Glutamatergic neuron (in vitro differentiated cells): Measurements from ENCODE around the gene PRXL2B. TPM values are rescaled to one million over a fixed set of nuclear protein-coding genes. Genes with fewer than 3 reads are reported as not detected.
"Not testable (repeated sequence)": the region's sequence is repeated elsewhere in the genome, so short reads cannot be mapped to it uniquely, and the experiment has no call there.

Experiments
- DNase-seq: peaks from one replicate; pipeline ENCODE4 v3.0.0; 2022
- H3K27ac Mint-ChIP-seq: one replicate; pipeline ENCODE4 v1.8.0; 2020; ENCODE audit warnings: mild to moderate bottlenecking, mixed read lengths, inconsistent platforms; ENCODE audit not compliant: unreplicated experiment
- H3K27me3 Mint-ChIP-seq: one replicate; pipeline ENCODE4 v1.8.0; 2020; ENCODE audit warnings: mild to moderate bottlenecking, moderate library complexity, mixed read lengths, inconsistent platforms; ENCODE audit not compliant: unreplicated experiment
- H3K36me3 Mint-ChIP-seq: one replicate; pipeline ENCODE4 v1.8.0; 2020; ENCODE audit warnings: mild to moderate bottlenecking, mixed read lengths, inconsistent platforms; ENCODE audit not compliant: unreplicated experiment
- H3K4me1 Mint-ChIP-seq: one replicate; pipeline ENCODE4 v1.8.0; 2020; ENCODE audit warnings: mild to moderate bottlenecking, low read depth, mixed read lengths, inconsistent platforms; ENCODE audit not compliant: unreplicated experiment
- H3K4me3 Mint-ChIP-seq: one replicate; pipeline ENCODE4 v1.8.0; 2020; ENCODE audit warnings: mild to moderate bottlenecking, mixed read lengths, inconsistent platforms; ENCODE audit not compliant: unreplicated experiment
- H3K9me3 Mint-ChIP-seq: one replicate; pipeline ENCODE4 v1.8.0; 2020; ENCODE audit warnings: mild to moderate bottlenecking, moderate library complexity, mixed read lengths, inconsistent platforms; ENCODE audit not compliant: unreplicated experiment
- CTCF ChIP-seq: fragments of 200-600 bp; sonication (generic); IDR thresholded peaks from one replicate; pipeline ENCODE4 v1.5.0; 2021; ENCODE audit not compliant: partially characterized antibody, unreplicated experiment
- total RNA-seq: library from RNA; stranded (reverse); fragmentation: NEBNext Ultra II Directional; extraction: Animal tissue kit (Norgen Biotek cat#: 25700); gene quantifications from one replicate; pipeline ENCODE4 v1.2.1, GENCODE V29; 2021; ENCODE audit not compliant: unreplicated experiment

PRXL2B gene
- total RNA-seq, 1 donor from 2014 or later = 46.1 TPM

GRCh38 chr1:2552189-2552588 is 34.4 kb upstream of the PRXL2B start:
- no peak overlapping the region for H3K27ac Mint-ChIP-seq
- H3K9me3 Mint-ChIP-seq = no peaks in the 10 kb centered on the region
- H3K4me1 Mint-ChIP-seq = peaks cover 21% of the 10 kb centered on the region
- H3K27me3 Mint-ChIP-seq = peaks cover 6% of the 10 kb centered on the region
- no peak for TF ChIP-seq CTCF
- no peaks in the 10 kb centered on the region for H3K36me3 Mint-ChIP-seq
- H3K4me3 Mint-ChIP-seq = no peak overlapping the region
- no peak for DNase-seq

- H3K9me3 Mint-ChIP-seq, H3K36me3 Mint-ChIP-seq, H3K27ac Mint-ChIP-seq, H3K4me3 Mint-ChIP-seq, H3K27me3 Mint-ChIP-seq, DNase-seq: not testable (repeated sequence)
- peaks cover 21% of the 10 kb centered on the region for H3K4me1 Mint-ChIP-seq
These were observed 33.5 kb upstream of the PRXL2B start for GRCh38 chr1:2553076-2553475.

- H3K27me3 Mint-ChIP-seq = peaks cover 5% of the 10 kb centered on the region
- H3K4me1 Mint-ChIP-seq = peaks cover 20% of the 10 kb centered on the region
- H3K36me3 Mint-ChIP-seq = no peaks in the 10 kb centered on the region
- DNase-seq = no peak
- H3K27ac Mint-ChIP-seq = peak overlapping the region; percentile 57
- TF ChIP-seq CTCF = no peak
- H3K9me3 Mint-ChIP-seq = no peaks in the 10 kb centered on the region
- no peak overlapping the region for H3K4me3 Mint-ChIP-seq
These were observed 32.5 kb upstream of the PRXL2B start for GRCh38 chr1:2553871-2554620.

- H3K4me3 Mint-ChIP-seq = no peak overlapping the region
- no peaks in the 10 kb centered on the region for H3K9me3 Mint-ChIP-seq
- peaks cover 18% of the 10 kb centered on the region for H3K4me1 Mint-ChIP-seq
- no peaks in the 10 kb centered on the region for H3K36me3 Mint-ChIP-seq
- DNase-seq = no peak
- peaks cover 5% of the 10 kb centered on the region for H3K27me3 Mint-ChIP-seq
- H3K27ac Mint-ChIP-seq = no peak overlapping the region
- no peak for TF ChIP-seq CTCF
These were observed 31.8 kb upstream of the PRXL2B start for GRCh38 chr1:2554621-2555387.

- peaks cover 5% of the 10 kb centered on the region for H3K27me3 Mint-ChIP-seq
- no peak overlapping the region for H3K27ac Mint-ChIP-seq
- H3K4me1 Mint-ChIP-seq = peaks cover 14% of the 10 kb centered on the region
- TF ChIP-seq CTCF = no peak
- H3K36me3 Mint-ChIP-seq = no peaks in the 10 kb centered on the region
- H3K9me3 Mint-ChIP-seq = no peaks in the 10 kb centered on the region
- no peak for DNase-seq
- H3K4me3 Mint-ChIP-seq = no peak overlapping the region
These were observed 30.8 kb upstream of the PRXL2B start for GRCh38 chr1:2555634-2556276.
